HG03565 (cell line): ENCODE measurements around the gene CEP57.
"Not testable (repeated sequence)": the region's sequence is repeated elsewhere in the genome, so short reads cannot be mapped to it uniquely, and the experiment has no call there.

Source experiments
- ATAC-seq: cut with Tn5 transposase; IDR thresholded peaks from one replicate; pipeline ENCODE4 v1.9.1; 2021; ENCODE audit warnings: mild to moderate bottlenecking, moderate library complexity; ENCODE audit not compliant: unreplicated experiment

CEP57 gene

DNA sequence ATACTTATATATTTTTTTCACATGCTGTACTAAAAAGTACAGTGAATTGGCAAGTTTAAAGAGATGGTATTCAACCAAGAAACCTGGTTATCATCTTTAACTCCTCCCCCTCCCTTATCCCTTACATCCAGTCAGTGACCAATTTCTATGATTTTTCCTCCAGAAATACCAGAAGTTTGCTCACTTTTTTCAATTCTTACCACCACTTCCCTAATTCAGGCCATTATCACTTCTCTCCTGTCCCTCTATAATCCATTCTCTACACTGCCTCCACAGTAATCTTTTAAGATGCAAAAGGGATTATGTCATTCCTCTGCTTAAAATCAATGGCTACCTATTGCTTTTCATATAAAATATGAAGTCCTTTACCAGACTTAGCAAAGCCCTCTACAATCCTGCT is 62.8 kb downstream of the CEP57 start:
- no peak for ATAC-seq

DNA sequence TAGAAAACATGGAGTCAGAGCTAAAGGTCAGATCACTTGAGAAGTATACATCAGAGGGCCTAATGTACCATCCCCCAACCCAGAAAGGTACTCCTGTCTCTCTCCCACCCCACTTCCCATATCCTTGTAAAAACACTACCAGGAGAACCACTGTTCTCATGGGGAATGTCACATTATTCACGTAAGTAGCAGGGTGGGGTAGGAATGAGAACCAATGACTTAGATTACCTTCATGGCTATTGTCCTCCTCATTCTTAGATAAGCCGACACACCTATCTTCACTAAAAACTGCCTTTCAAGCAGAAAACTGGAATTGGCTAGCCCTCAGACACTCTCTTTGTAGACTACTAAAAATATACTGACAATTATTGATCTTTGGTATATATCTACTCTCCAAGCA is 63.6 kb downstream of the CEP57 start:
- no peak for ATAC-seq

DNA sequence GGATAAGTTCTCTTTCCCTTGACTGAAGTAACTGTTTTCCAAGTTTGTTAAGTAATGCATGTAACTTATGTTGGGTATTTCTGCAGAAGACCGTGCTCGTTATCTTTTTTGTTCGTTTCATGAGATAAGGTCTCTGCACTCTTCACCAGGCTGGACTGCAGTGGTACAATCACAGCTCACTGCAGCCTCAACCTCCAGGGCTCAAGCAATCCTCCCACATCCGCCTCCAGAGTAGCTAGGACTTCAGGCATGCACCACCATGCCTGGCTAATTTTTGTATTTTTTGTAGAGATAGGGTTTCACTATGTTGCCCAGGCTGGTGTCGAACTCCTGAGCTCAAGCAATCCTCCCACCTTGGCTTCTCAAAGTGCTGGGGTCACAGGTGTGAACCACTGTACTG is 64.1 kb downstream of the CEP57 start:
- not testable (repeated sequence) for ATAC-seq

DNA sequence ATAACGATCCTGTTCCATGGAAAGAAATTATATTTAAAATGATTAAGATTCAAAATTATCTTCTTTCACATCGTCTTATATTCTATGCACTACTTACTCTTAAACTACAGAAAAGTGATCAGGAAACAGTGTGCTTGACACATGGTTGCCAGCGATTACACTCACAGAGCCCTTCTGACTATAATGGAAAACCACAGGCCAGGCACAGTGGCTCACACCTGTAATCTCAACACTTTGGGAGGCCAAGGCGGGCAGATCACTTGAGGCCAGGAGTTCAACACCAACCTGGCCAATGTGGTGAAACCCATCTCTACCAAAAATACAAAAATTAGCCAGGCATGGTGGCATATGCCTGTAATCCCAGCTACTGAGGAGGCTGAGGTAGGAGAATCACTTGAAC is 69.7 kb downstream of the CEP57 start:
- ATAC-seq = not testable (repeated sequence)

DNA sequence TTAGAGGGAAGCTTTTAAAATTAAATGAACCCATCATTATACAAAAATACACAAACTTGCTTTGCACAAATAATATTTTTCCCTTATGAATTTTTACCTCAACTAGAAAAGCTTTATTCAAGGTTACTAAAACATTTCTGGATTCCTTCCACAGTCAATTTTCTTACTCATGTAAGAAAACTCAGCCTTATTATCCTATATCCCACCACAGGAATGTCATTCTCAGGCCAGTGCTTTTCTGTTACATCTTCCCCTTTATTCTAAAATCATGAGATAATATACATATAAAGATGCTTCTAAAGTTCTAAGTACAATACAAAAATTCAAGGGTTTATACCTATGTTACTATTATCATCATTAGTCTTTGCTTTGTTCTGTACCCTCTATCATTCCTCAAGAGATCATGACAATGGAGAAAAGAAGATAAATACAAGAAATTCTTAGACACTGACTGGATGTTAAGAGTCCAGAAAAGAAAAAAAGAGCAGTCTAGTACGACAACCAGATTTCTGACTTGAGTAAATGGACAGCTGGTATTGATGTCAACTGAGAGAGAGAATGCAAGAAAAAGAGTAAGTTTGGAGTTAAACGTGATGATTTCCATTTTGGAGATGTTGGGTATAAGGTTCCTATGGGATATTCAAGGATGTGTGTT is 73.3 kb downstream of the CEP57 start:
- no peak for ATAC-seq

DNA sequence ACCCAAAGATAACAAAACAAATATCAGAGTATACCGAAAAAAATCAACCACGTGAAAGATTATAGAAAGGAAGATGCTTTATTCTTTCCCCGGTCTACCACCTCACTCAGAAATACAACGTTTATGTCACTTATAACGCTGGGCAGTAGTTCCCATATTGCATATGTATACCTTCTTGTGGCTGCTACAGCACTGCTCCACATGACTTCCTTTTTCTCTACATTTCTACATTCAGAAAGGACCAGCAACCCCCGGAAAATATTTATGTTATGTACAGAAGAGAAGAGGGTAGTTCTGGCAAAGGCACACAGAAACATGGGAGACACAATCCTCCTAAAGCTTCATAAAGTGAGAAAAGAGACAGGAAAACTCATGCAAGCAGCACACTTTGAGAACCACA is 76.8 kb downstream of the CEP57 start:
- no peak for ATAC-seq

DNA sequence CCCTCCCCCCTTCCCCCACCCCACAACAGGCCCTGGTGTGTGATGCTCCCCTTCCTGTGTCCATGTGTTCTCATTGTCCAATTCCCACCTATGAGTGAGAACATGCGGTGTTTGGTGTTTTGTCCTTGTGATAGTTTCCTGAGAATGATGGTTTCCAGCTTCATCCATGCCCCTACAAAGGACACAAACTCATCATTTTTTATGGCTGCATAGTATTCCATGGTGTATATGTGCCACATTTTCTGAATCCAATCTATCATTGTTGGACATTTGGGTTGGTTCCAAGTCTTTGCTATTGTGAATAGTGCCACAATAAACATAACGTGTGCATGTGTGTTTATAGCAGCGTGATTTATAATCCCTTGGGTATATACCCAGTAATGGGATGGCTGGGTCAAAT is 80.6 kb downstream of the CEP57 start:
- ATAC-seq = not testable (repeated sequence)

DNA sequence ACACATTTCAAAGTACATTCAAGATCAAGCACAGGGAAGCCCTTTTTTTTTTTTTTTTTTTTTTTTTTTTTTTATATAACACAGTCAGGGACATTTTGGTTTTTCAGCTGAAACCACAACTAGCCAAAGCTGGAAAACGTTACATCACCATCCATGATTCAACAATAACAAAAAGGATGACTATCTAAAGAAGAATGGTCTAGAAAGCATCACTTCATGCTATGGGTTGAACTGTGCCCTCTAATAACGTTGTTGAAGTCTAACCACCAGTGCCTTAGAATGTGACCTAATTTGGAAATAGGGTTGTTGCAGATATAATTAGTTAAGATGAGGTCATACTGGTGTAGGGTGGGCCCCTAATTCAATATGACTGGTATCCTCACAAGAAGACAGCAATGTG is 87.0 kb downstream of the CEP57 start:
- no peak for ATAC-seq
